Smooth muscle cell of bladder (primary cell): ENCODE data around the gene MED8. TPM values are rescaled to one million over a fixed set of nuclear protein-coding genes. Genes with fewer than 3 reads are reported as not detected.

Experiments
- total RNA-seq: library from RNA; depleted of rRNA; stranded (reverse); fragments of >200 nt; gene quantifications from 2 replicates; pipeline ENCODE4 v1.2.3, GENCODE V29; 2014

MED8 gene
- 64.2 and 86.8 TPM in 2 replicates for total RNA-seq

GRCh38 chr1:43389326-43390313 lies at the start of gene MED8, which contains the start of gene SZT2:
Gene MED8 (minus strand): TSS chr1:43389800. CDS start chr1:43389764, 36 bp downstream.
Gene SZT2 (plus strand): TSS chr1:43389899. CDS start chr1:43389969, 70 bp downstream.

GRCh38 chr1:43367904-43368645 lies 21.5 kb downstream of the MED8 start, which contains the start of gene ELOVL1:
Gene ELOVL1 (minus strand): TSS chr1:43368011. CDS start chr1:43365609, 2,402 bp downstream.

GRCh38 chr1:43358746-43359693 lies 30.6 kb downstream of the MED8 start, which contains the start of gene CDC20:
Gene CDC20 (plus strand): TSS chr1:43358981. CDS start chr1:43359216, 235 bp downstream.

GRCh38 chr1:43337588-43337987 lies 52.0 kb downstream of the MED8 start, which contains the start of gene MPL:
Gene MPL (plus strand): TSS chr1:43337818. CDS start chr1:43337849, 31 bp downstream.

Other genes with a start within 250 kb of the MED8 start
- 65.0 and 70.4 TPM in 2 replicates for gene EBNA1BP2, start 217.5 kb downstream of the MED8 start, total RNA-seq
- gene CFAP57, start 217.5 kb downstream of the MED8 start, total RNA-seq = 0.28 TPM in 2 replicates
- not detected in 2 replicates for gene TMEM125, start 119.8 kb downstream of the MED8 start, total RNA-seq
- gene C1orf210, start 104.2 kb downstream of the MED8 start, total RNA-seq = not detected in 2 replicates
- gene TIE1, start 88.8 kb downstream of the MED8 start, total RNA-seq = 0.14 and 1.2 TPM in 2 replicates
- gene MPL, start 52.0 kb downstream of the MED8 start, total RNA-seq = not detected in 2 replicates
- gene CDC20, start 30.8 kb downstream of the MED8 start, total RNA-seq = 6.7 and 8.7 TPM in 2 replicates
- 43.7 and 48.6 TPM in 2 replicates for gene ELOVL1, start 21.8 kb downstream of the MED8 start, total RNA-seq
- 19.2 and 28.7 TPM in 2 replicates for gene SZT2, start 99 bp upstream of the MED8 start, total RNA-seq
- 26.6 and 42.8 TPM in 2 replicates for gene HYI, start 64.1 kb upstream of the MED8 start, total RNA-seq
- 34.4 and 42.6 TPM in 2 replicates for gene PTPRF, start 141.1 kb upstream of the MED8 start, total RNA-seq